Smooth muscle cell (in vitro differentiated cells): ENCODE measurements around the gene C11orf98. TPM values are rescaled to one million over a fixed set of nuclear protein-coding genes. Genes with fewer than 3 reads are reported as not detected.

Experiments used
- DNase-seq: peaks from one replicate; lab custom pipeline; 2025; ENCODE audit not compliant: unreplicated experiment; lab: John Stamatoyannopoulos, UW
- H2AFZ ChIP-seq: fragments of 200-600 bp; sonication (generic); 2 replicates; pipeline ENCODE4 v1.6.0; 2016; ENCODE audit warnings: antibody characterized with exemption, low read depth, mild to moderate bottlenecking
- H3F3A ChIP-seq: fragments of 200-600 bp; sonication (generic); 2 replicates; pipeline ENCODE4 v1.6.0; 2017; ENCODE audit warnings: antibody characterized with exemption, low read depth
- H3K27ac ChIP-seq: fragments of 200-600 bp; sonication (generic); 2 replicates; pipeline ENCODE4 v1.5.1; 2016; ENCODE audit warnings: low read depth, mild to moderate bottlenecking
- H3K27me3 ChIP-seq: fragments of 200-600 bp; sonication (generic); 2 replicates; pipeline ENCODE4 v1.6.1; 2016; ENCODE audit warnings: low read depth, mild to moderate bottlenecking
- H3K36me3 ChIP-seq: fragments of 200-600 bp; sonication (generic); 2 replicates; pipeline ENCODE4 v1.5.1; 2016; ENCODE audit warnings: low read depth
- H3K4me1 ChIP-seq: fragments of 200-600 bp; sonication (generic); 2 replicates; pipeline ENCODE4 v1.5.1; 2016; ENCODE audit warnings: low read depth
- H3K4me2 ChIP-seq: fragments of 200-600 bp; sonication (generic); 2 replicates; pipeline ENCODE4 v1.6.0; 2016; ENCODE audit warnings: mild to moderate bottlenecking
- H3K4me3 ChIP-seq: fragments of 200-600 bp; sonication (generic); 2 replicates; pipeline ENCODE4 v1.5.1; 2016; ENCODE audit warnings: mild to moderate bottlenecking
- H3K79me2 ChIP-seq: fragments of 200-600 bp; sonication (generic); 2 replicates; pipeline ENCODE4 v1.6.0; 2016; ENCODE audit warnings: low read depth, mild to moderate bottlenecking
- H3K9ac ChIP-seq: fragments of 200-600 bp; sonication (generic); 2 replicates; pipeline ENCODE4 v1.6.0; 2016; ENCODE audit warnings: low read depth
- H3K9me3 ChIP-seq: fragments of 200-600 bp; sonication (generic); replicated peaks from 2 replicates; pipeline ENCODE4 v1.5.1; 2016; ENCODE audit warnings: low read depth
- H4K20me1 ChIP-seq: fragments of 200-600 bp; sonication (generic); 2 replicates; pipeline ENCODE4 v1.6.0; 2016; ENCODE audit warnings: low read depth
- WGBS: methylation state at CpG from one replicate; pipeline ENCODE4 v1.1.7; 2016; ENCODE audit warnings: low lambda C conversion rate; 5-methylcytosine and 5-hydroxymethylcytosine counted together
- polyA plus RNA-seq: library from polyadenylated mRNA; unstranded; fragments of >200 nt; fragmentation: Nextera tagmentation; extraction: Ambion mirVana; gene quantifications from 2 replicates; pipeline ENCODE4 v1.2.1, GENCODE V29; 2016
- total RNA-seq: library from RNA; depleted of rRNA; stranded (reverse); fragments of >200 nt; gene quantifications from 2 replicates; pipeline ENCODE4 v1.2.3, GENCODE V29; 2014
- TF ChIP-seq, protein P1 (sequence below): fragments of 200-600 bp; sonication (generic); IDR thresholded peaks from 2 replicates; pipeline ENCODE4 v1.5.1; 2017; ENCODE audit warnings: borderline replicate concordance, mild to moderate bottlenecking, antibody characterized with exemption; ENCODE audit not compliant: insufficient read depth, poor library complexity, severe bottlenecking

C11orf98 gene
- total and polyA plus RNA-seq, 2 experiments from 2014 or later, result 68.4 to 101 TPM

GRCh38 chr11:62712276-62712812, 47.3 kb upstream of the C11orf98 start:
- H3K79me2 ChIP-seq, result peaks cover 10% of the 10 kb centered on the region
- H3K4me1 ChIP-seq, result peaks cover 20% of the 10 kb centered on the region
- H3K4me3 ChIP-seq, result no peak overlapping the region
- H3K4me2 ChIP-seq, result no peak overlapping the region
- H3K9ac ChIP-seq, result no peak overlapping the region
- WGBS, result 97% methylated on average over 6 of the region's 6 CpGs
- no peaks in the 10 kb centered on the region for H3K36me3 ChIP-seq
- peak overlapping the region; percentile 11 for H3K27ac ChIP-seq
- no peaks in the 10 kb centered on the region for H3K27me3 ChIP-seq
- no peaks in the 10 kb centered on the region for H4K20me1 ChIP-seq
- no peaks in the 10 kb centered on the region for H3K9me3 ChIP-seq
- TF ChIP-seq, protein P1, sequence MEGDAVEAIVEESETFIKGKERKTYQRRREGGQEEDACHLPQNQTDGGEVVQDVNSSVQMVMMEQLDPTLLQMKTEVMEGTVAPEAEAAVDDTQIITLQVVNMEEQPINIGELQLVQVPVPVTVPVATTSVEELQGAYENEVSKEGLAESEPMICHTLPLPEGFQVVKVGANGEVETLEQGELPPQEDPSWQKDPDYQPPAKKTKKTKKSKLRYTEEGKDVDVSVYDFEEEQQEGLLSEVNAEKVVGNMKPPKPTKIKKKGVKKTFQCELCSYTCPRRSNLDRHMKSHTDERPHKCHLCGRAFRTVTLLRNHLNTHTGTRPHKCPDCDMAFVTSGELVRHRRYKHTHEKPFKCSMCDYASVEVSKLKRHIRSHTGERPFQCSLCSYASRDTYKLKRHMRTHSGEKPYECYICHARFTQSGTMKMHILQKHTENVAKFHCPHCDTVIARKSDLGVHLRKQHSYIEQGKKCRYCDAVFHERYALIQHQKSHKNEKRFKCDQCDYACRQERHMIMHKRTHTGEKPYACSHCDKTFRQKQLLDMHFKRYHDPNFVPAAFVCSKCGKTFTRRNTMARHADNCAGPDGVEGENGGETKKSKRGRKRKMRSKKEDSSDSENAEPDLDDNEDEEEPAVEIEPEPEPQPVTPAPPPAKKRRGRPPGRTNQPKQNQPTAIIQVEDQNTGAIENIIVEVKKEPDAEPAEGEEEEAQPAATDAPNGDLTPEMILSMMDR, result no peak
- no peak for DNase-seq
- peaks cover 65% of the 10 kb centered on the region for H3F3A ChIP-seq
- no peak overlapping the region for H2AFZ ChIP-seq

- H3K79me2 ChIP-seq, result peaks cover 8% of the 10 kb centered on the region
- H3K4me1 ChIP-seq, result peaks cover 37% of the 10 kb centered on the region
- H3K9me3 ChIP-seq, result no peaks in the 10 kb centered on the region
- WGBS, result 79% methylated on average over 7 of the region's 7 CpGs
- TF ChIP-seq, protein P1, result no peak
- H4K20me1 ChIP-seq, result no peaks in the 10 kb centered on the region
- H3K27me3 ChIP-seq, result no peaks in the 10 kb centered on the region
- DNase-seq, result no peak
- H3F3A ChIP-seq, result peaks cover 56% of the 10 kb centered on the region
- H2AFZ ChIP-seq, result peak overlapping the region; percentile 98
- peak overlapping the region; percentile 97 for H3K9ac ChIP-seq
- H3K4me3 ChIP-seq, result peak overlapping the region; percentile 64
- peak overlapping the region; percentile 90 for H3K4me2 ChIP-seq
- peak overlapping the region; percentile 98 for H3K27ac ChIP-seq
- H3K36me3 ChIP-seq, result no peaks in the 10 kb centered on the region
These were observed 45.0 kb upstream of the C11orf98 start for GRCh38 chr11:62710001-62710345.

GRCh38 chr11:62709247-62710000, 44.4 kb upstream of the C11orf98 start:
- 6% methylated on average over 46 of the region's 47 CpGs for WGBS
- H3K4me1 ChIP-seq, result peaks cover 37% of the 10 kb centered on the region
- H3K9me3 ChIP-seq, result no peaks in the 10 kb centered on the region
- peak; percentile 73 for DNase-seq
- peak overlapping the region; percentile 90 for H3K4me2 ChIP-seq
- peak overlapping the region; percentile 98 for H2AFZ ChIP-seq
- H4K20me1 ChIP-seq, result no peaks in the 10 kb centered on the region
- H3K9ac ChIP-seq, result peak overlapping the region; percentile 97
- peak overlapping the region; percentile 98 for H3K27ac ChIP-seq
- H3K27me3 ChIP-seq, result no peaks in the 10 kb centered on the region
- peaks cover 13% of the 10 kb centered on the region for H3K79me2 ChIP-seq
- H3K36me3 ChIP-seq, result no peaks in the 10 kb centered on the region
- H3F3A ChIP-seq, result peaks cover 56% of the 10 kb centered on the region
- H3K4me3 ChIP-seq, result peak overlapping the region; percentile 64
- TF ChIP-seq, protein P1, result no peak
